Erythroblast (primary cell): ENCODE results near the gene MDFIC2.

Experiments
- GATA1 ChIP-seq: IDR thresholded peaks from 2 replicates; pipeline ENCODE4 v1.6.1; 2011; ENCODE audit warnings: low read depth, mild to moderate bottlenecking, control low read depth, low read length, moderate library complexity
- POLR2A ChIP-seq: IDR thresholded peaks from 2 replicates; pipeline ENCODE4 v1.6.1; 2011; ENCODE audit warnings: mild to moderate bottlenecking, low read length

DNA sequence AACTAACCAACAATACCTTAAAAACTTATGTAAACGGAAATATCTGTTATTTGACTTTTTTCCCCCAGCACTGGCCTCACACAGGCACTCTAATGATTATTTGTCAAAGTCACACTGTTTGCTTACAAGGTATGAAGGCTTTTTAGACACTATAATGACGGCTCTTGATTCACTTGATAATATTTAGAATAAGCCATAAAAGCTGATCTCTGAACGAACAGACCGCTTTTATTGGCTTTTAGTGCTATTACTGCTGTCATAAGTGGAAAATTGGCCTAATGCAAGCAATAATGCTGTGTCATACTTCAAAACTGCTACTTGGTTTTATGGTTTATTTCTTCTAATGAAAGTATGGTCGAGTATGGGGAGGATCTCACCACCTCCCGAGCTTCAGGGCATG lies 35.1 kb downstream of the MDFIC2 start:
- TF ChIP-seq POLR2A (no peak), GATA1 (no peak)
